K562 (cell line): Measurements from ENCODE around the gene GPD1L. TPM values are rescaled to one million over a fixed set of nuclear protein-coding genes. Genes with fewer than 3 reads are reported as not detected.

ENCODE experiments used
- ATAC-seq: fragments of 200-7000 bp; cut with Tn5 transposase; 3 replicates; pipeline ENCODE4 v1.9.1; 2020; ENCODE audit warnings: moderate library complexity
- BruUV-seq: library from RNA; stranded (reverse); fragments of 400-500 nt; replicated peaks from 2 replicates; lab custom pipeline; 2021; lab: Mats Ljungman, UMichigan
- CTCF ChIA-PET: fragments of 300-600 bp; formaldehyde crosslinking; extraction: SDS; loops from one replicate; lab custom pipeline; 2021; ENCODE audit warnings: low intra/inter-chr PET ratio; lab: Yijun Ruan, JAX
- POLR2A ChIA-PET: fragments of 300-600, 350-650 bp; sonication (Branson Sonifier 250); formaldehyde crosslinking; extraction: SDS; loops from one replicate; lab custom pipeline; 2021; ENCODE audit warnings: antibody characterized with exemption, inconsistent platforms; lab: Yijun Ruan, JAX
- DNase-seq, 4 experiments: peaks; one replicate each; pipeline versions ENCODE4 v3.0.0 to v3.0.0-alpha.2; 2011 to 2018; ENCODE audit warnings: low spot score in 3 of 4, mixed read lengths in 3 of 4; ENCODE audit errors: extremely low read depth in 1 of 4
- FAIRE-seq: peaks from 2 replicates; lab custom pipeline; 2011; peaks lifted over from hg19 to GRCh38; lab: Jason Lieb, UNC
- H2AFZ ChIP-seq: 2 replicates; pipeline ENCODE4 v1.6.0; 2011; ENCODE audit warnings: low read depth, low read length, control low read depth, inconsistent platforms
- H3K27ac ChIP-seq: fragments of 200-600 bp; 3 replicates; pipeline ENCODE4 v1.8.0; 2011; ENCODE audit warnings: low read depth, mild to moderate bottlenecking, control low read depth, inconsistent platforms, low read length, moderate library complexity, mixed read lengths; ENCODE audit errors: extremely low read depth
- H3K27me3 ChIP-seq, 2 experiments: fragments of 300-600 bp in 1 of 2; 2 replicates in 1 of 2; 3 replicates in 1 of 2; pipeline versions ENCODE4 v1.6.0 to v1.8.0; 2011; ENCODE audit warnings: inconsistent platforms in 2 of 2, low read length in 2 of 2, mild to moderate bottlenecking in 1 of 2, mixed read lengths in 1 of 2, moderate library complexity in 1 of 2; ENCODE audit not compliant: control insufficient read depth in 2 of 2, insufficient read depth in 2 of 2
- H3K36me3 ChIP-seq: fragments of 300-600 bp; 3 replicates; pipeline ENCODE4 v1.8.0; 2011; ENCODE audit warnings: mild to moderate bottlenecking, low read length, inconsistent platforms; ENCODE audit not compliant: control insufficient read depth, insufficient read depth
- H3K4me1 ChIP-seq, 2 experiments: fragments of 200-600 bp in 1 of 2; replicated peaks in 1 of 2; 2 replicates in 1 of 2; 3 replicates in 1 of 2; pipeline versions ENCODE4 v1.5.1 to v1.8.0; 2011; ENCODE audit warnings: inconsistent platforms in 2 of 2, low read length in 2 of 2, mild to moderate bottlenecking in 1 of 2, mixed read lengths in 1 of 2, moderate library complexity in 1 of 2; ENCODE audit not compliant: control insufficient read depth in 2 of 2, insufficient read depth in 2 of 2
- H3K4me2 ChIP-seq: 2 replicates; pipeline ENCODE4 v1.6.1; 2011; ENCODE audit warnings: low read length, control low read depth, inconsistent platforms, mixed read lengths; ENCODE audit not compliant: insufficient read depth
- H3K4me3 ChIP-seq: fragments of 200-600 bp; sonication (generic), shearing (Covaris generic); 2 replicates; pipeline ENCODE4 v1.5.1; 2016; ENCODE audit warnings: control low read depth, inconsistent platforms
- H3K79me2 ChIP-seq: fragments of 200-600 bp; 3 replicates; pipeline ENCODE4 v1.8.0; 2011; ENCODE audit warnings: low read length, inconsistent platforms; ENCODE audit not compliant: control insufficient read depth, insufficient read depth
- H3K9ac ChIP-seq, 2 experiments: 2 replicates each; pipeline versions ENCODE4 v1.6.0 to v1.6.1; 2011; ENCODE audit warnings: low read depth in 2 of 2, low read length in 2 of 2, control low read depth in 1 of 2, inconsistent platforms in 1 of 2, mild to moderate bottlenecking in 1 of 2, mixed read lengths in 1 of 2; ENCODE audit not compliant: insufficient read depth in 1 of 2
- H3K9me1 ChIP-seq: one replicate; pipeline ENCODE4 v1.6.0; 2011; ENCODE audit warnings: inconsistent platforms, mild to moderate bottlenecking, low read length, moderate library complexity; ENCODE audit not compliant: control insufficient read depth, insufficient read depth
- H3K9me3 ChIP-seq: replicated peaks from 2 replicates; pipeline ENCODE4 v1.5.1; 2011; ENCODE audit warnings: low read depth, low read length, inconsistent platforms; ENCODE audit not compliant: control insufficient read depth, insufficient read depth
- H4K20me1 ChIP-seq: replicated peaks from 2 replicates; pipeline ENCODE4 v1.6.1; 2011; ENCODE audit warnings: low read length, inconsistent platforms, mixed read lengths; ENCODE audit not compliant: control insufficient read depth, insufficient read depth
- ARNT ChIP-seq, 2 experiments: fragments of 450-650 bp; IDR thresholded peaks; 2 replicates each; pipeline ENCODE4 v1.6.1; 2016; ENCODE audit warnings: mild to moderate bottlenecking in 1 of 2
- CHD2 ChIP-seq: IDR thresholded peaks from 2 replicates; pipeline ENCODE4 v1.6.1; 2011; ENCODE audit warnings: low read depth, low read length
- DIDO1 ChIP-seq: fragments of 450-650 bp; IDR thresholded peaks from 2 replicates; pipeline ENCODE4 v1.6.1; 2016; ENCODE audit warnings: low read depth, missing biosample characterization, missing genetic modification characterization
- FOXJ3 ChIP-seq: sonication (generic); formaldehyde crosslinking; IDR thresholded peaks from 2 replicates; pipeline ENCODE4 v1.4.0; 2020; ENCODE audit warnings: mild to moderate bottlenecking, missing genetic modification reagents
- IRF2 ChIP-seq: sonication (generic); formaldehyde crosslinking; IDR thresholded peaks from 2 replicates; pipeline ENCODE4 v1.8.1; 2022; ENCODE audit warnings: mild to moderate bottlenecking, missing genetic modification reagents
- NFIC ChIP-seq: fragments of 450-650 bp; IDR thresholded peaks from 2 replicates; pipeline ENCODE4 v1.6.1; 2017; ENCODE audit warnings: mild to moderate bottlenecking, inconsistent platforms
- PML ChIP-seq: IDR thresholded peaks from 2 replicates; pipeline ENCODE4 v1.6.1; 2012; ENCODE audit warnings: low read length, inconsistent platforms
- POLR2AphosphoS5 ChIP-seq: IDR thresholded peaks from 2 replicates; pipeline ENCODE4 v1.6.1; 2011; ENCODE audit warnings: mild to moderate bottlenecking, low read depth, low read length, moderate library complexity; ENCODE audit not compliant: control insufficient read depth, insufficient read depth
- POLR3G ChIP-seq: IDR thresholded peaks from 2 replicates; pipeline ENCODE4 v1.6.1; 2011; ENCODE audit not compliant: insufficient read length, insufficient replicate concordance; ENCODE audit errors: extremely low read depth
- SNRNP70 ChIP-seq: fragments of 200-400 bp; formaldehyde crosslinking; optimal IDR thresholded peaks from 2 replicates; pipeline ENCODE3; 2017; ENCODE audit warnings: low read depth, low read length
- STAT5A ChIP-seq: IDR thresholded peaks from 2 replicates; pipeline ENCODE4 v1.6.1; 2012; ENCODE audit warnings: low read length, inconsistent platforms, borderline replicate concordance
- ZKSCAN8 ChIP-seq: fragments of 200-800 bp; sonication (Bioruptor generic); IDR thresholded peaks from 2 replicates; pipeline ENCODE4 v1.6.1; 2016; ENCODE audit warnings: missing genetic modification characterization, missing compliant biosample characterization
- ZNF274 ChIP-seq: IDR thresholded peaks from 2 replicates; pipeline ENCODE4 v1.6.1; 2011; ENCODE audit warnings: low read depth, mild to moderate bottlenecking, low read length, moderate library complexity, borderline replicate concordance
- ZNF324 ChIP-seq: fragments of 250-450 bp; sonication (Bioruptor Pico); IDR thresholded peaks from 2 replicates; pipeline ENCODE4 v1.4.0; 2020; ENCODE audit warnings: mild to moderate bottlenecking
- ZNF41 ChIP-seq: fragments of 250-450 bp; sonication (Bioruptor Pico); conservative IDR thresholded peaks from 2 replicates; pipeline ENCODE4 v1.4.0; 2020; ENCODE audit warnings: mild to moderate bottlenecking
- WGBS: fragments of 100-300 bp; shearing (Covaris generic); methylation state at CpG from one replicate; pipeline ENCODE4 v1.1.6; 2016; ENCODE audit warnings: low coverage, mixed read lengths; ENCODE audit not compliant: insufficient coverage; ENCODE audit errors: missing lambda C conversion rate; 5-methylcytosine and 5-hydroxymethylcytosine counted together
- in situ Hi-C: fragments of 300-500 bp; cut with MboI; formaldehyde crosslinking; loops from 4 replicates; pipeline ENCODE4 v1.15.0; 2018; ENCODE audit warnings: inconsistent platforms, mixed read lengths
- intact Hi-C: fragments of 100-400 bp; cut with micrococcal nuclease; formaldehyde crosslinking; loops from 2 replicates; pipeline ENCODE4 v1.14.2; 2022
- polyA plus RNA-seq, 8 experiments: library from polyadenylated mRNA; depleted of rRNA in 4 of 8; stranded (reverse) in 5 of 8; unstranded in 3 of 8; fragments of >200 nt; fragmentation: Nextera tagmentation in 2 of 8; fragmentation: Illumina TruSeq in 1 of 8; extraction: Ambion mirVana in 2 of 8; extraction: Trizol in 1 of 8; gene quantifications; 2 replicates each; pipeline versions ENCODE4 v1.2.1 to v1.2.3, GENCODE V29; 2011 to 2014; ENCODE audit warnings: inconsistent platforms in 1 of 8, missing spikeins in 1 of 8
- total RNA-seq, 7 experiments: library from RNA; depleted of rRNA in 6 of 7; stranded (reverse); fragments of >200 nt in 6 of 7; fragmentation: Illumina TruSeq in 2 of 7; extraction: Trizol in 2 of 7; gene quantifications; 2 replicates each; pipeline versions ENCODE4 v1.2.1 to v1.2.3, GENCODE V29; 2011 to 2021; ENCODE audit warnings: low replicate concordance in 1 of 7
- TF ChIP-seq, protein P1 (sequence below): fragments of 450-650 bp; formaldehyde crosslinking; IDR thresholded peaks from 2 replicates; pipeline ENCODE4 v1.4.0; 2020; ENCODE audit warnings: mild to moderate bottlenecking, moderate library complexity
- TF ChIP-seq, protein P2 (sequence below): sonication (generic); formaldehyde crosslinking; IDR thresholded peaks from 2 replicates; pipeline ENCODE4 v1.4.0; 2020; ENCODE audit warnings: mild to moderate bottlenecking, missing genetic modification reagents
- TF ChIP-seq, protein P3 (sequence below): sonication (generic); formaldehyde crosslinking; IDR thresholded peaks from 2 replicates; pipeline ENCODE4 v1.8.1; 2023; ENCODE audit warnings: mild to moderate bottlenecking, missing genetic modification reagents

Gene GPD1L
- total and polyA plus RNA-seq, 9 of the 15 experiments (the other 6 are each of a cell fraction or from before 2014, with no cell fraction given) = 1.6 to 17.3 (median 12.3) TPM

DNA sequence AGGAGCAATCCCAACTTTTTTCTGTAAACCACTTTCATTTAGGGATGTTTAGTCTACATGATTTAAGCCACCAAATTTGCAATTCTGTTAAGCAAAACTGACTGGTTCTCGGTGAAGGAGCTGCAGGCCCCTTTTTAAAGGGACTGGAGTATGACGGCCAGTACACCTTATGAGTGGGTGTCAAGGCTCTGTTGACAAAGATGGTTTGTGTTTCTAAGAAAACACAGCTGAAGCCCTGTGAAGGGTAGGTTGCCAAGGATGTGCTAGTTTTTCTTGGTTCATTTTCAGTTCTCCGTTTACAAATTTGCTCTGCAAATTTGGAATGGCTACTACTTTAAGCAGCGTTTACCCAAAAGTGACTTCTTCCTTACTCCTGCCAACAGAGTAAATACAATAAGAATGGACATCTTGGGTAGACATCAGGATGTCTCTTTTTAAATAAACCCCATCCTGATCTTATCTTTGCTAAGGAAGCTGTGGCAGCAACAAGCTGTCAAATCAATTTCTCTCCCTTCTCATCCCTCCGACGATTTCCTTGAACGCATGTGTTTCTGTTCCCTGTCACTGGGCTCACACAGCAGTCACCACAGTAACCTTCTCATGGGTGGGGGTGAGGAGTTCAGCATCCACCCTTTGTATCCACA lies 73.8 kb downstream of the GPD1L start:
- H3K79me2 ChIP-seq = no peaks in the 10 kb centered on the region
- no peak overlapping the region for H3K27ac ChIP-seq
- no peak for FAIRE-seq
- H3K4me1 ChIP-seq = no peaks in the 10 kb centered on the region; a peak in 1 of 5 replicates
- no peaks in the 10 kb centered on the region for H3K9me1 ChIP-seq
- H3K36me3 ChIP-seq = no peaks in the 10 kb centered on the region
- WGBS = under 1% methylated on average over 7 of the region's 7 CpGs
- no peak for DNase-seq
- peaks cover 12% of the 10 kb centered on the region in 2 experiments for H3K27me3 ChIP-seq
- BruUV-seq = no TSS peak
- intact Hi-C loops = no loop called here
- in situ Hi-C loops = no loop called here
- ChIA-PET POLR2A (interaction anchor here (0.7 kb wide), 1 partner anchor 63 kb away, joined by 4 read pairs; no protein-coding TSS in a partner anchor), CTCF (no interaction called here)
- ATAC-seq = no peak
- no peaks in the 10 kb centered on the region for H3K9me3 ChIP-seq
- H3K4me3 ChIP-seq = no peak overlapping the region
- H4K20me1 ChIP-seq = no peaks in the 10 kb centered on the region
- no peak overlapping the region for H3K9ac ChIP-seq
- no peak overlapping the region for H3K4me2 ChIP-seq
- TF ChIP-seq, protein P1, sequence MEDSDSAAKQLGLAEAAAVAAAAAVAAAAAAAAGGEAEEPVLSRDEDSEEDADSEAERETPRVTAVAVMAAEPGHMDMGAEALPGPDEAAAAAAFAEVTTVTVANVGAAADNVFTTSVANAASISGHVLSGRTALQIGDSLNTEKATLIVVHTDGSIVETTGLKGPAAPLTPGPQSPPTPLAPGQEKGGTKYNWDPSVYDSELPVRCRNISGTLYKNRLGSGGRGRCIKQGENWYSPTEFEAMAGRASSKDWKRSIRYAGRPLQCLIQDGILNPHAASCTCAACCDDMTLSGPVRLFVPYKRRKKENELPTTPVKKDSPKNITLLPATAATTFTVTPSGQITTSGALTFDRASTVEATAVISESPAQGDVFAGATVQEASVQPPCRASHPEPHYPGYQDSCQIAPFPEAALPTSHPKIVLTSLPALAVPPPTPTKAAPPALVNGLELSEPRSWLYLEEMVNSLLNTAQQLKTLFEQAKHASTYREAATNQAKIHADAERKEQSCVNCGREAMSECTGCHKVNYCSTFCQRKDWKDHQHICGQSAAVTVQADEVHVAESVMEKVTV (CRISPR knock-in tag) = no peak
- TF ChIP-seq STAT5A = no peak
- no peak for TF ChIP-seq IRF2 (CRISPR knock-in tag)
- no peak for TF ChIP-seq NFIC
- no peak for TF ChIP-seq FOXJ3
- TF ChIP-seq ZNF274 = no peak
- TF ChIP-seq DIDO1 (tag) = no peak
- TF ChIP-seq, protein P2, sequence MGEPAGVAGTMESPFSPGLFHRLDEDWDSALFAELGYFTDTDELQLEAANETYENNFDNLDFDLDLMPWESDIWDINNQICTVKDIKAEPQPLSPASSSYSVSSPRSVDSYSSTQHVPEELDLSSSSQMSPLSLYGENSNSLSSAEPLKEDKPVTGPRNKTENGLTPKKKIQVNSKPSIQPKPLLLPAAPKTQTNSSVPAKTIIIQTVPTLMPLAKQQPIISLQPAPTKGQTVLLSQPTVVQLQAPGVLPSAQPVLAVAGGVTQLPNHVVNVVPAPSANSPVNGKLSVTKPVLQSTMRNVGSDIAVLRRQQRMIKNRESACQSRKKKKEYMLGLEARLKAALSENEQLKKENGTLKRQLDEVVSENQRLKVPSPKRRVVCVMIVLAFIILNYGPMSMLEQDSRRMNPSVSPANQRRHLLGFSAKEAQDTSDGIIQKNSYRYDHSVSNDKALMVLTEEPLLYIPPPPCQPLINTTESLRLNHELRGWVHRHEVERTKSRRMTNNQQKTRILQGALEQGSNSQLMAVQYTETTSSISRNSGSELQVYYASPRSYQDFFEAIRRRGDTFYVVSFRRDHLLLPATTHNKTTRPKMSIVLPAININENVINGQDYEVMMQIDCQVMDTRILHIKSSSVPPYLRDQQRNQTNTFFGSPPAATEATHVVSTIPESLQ (CRISPR knock-in tag) = no peak
- no peak for TF ChIP-seq ZNF324 (CRISPR knock-in tag)
- TF ChIP-seq, protein P3, sequence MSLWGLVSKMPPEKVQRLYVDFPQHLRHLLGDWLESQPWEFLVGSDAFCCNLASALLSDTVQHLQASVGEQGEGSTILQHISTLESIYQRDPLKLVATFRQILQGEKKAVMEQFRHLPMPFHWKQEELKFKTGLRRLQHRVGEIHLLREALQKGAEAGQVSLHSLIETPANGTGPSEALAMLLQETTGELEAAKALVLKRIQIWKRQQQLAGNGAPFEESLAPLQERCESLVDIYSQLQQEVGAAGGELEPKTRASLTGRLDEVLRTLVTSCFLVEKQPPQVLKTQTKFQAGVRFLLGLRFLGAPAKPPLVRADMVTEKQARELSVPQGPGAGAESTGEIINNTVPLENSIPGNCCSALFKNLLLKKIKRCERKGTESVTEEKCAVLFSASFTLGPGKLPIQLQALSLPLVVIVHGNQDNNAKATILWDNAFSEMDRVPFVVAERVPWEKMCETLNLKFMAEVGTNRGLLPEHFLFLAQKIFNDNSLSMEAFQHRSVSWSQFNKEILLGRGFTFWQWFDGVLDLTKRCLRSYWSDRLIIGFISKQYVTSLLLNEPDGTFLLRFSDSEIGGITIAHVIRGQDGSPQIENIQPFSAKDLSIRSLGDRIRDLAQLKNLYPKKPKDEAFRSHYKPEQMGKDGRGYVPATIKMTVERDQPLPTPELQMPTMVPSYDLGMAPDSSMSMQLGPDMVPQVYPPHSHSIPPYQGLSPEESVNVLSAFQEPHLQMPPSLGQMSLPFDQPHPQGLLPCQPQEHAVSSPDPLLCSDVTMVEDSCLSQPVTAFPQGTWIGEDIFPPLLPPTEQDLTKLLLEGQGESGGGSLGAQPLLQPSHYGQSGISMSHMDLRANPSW (CRISPR knock-in tag) = no peak
- no peak for TF ChIP-seq POLR2AphosphoS5
- TF ChIP-seq PML = no peak
- TF ChIP-seq SNRNP70 = no peak
- TF ChIP-seq ZKSCAN8 (CRISPR knock-in tag) = no peak
- no peak for TF ChIP-seq ZNF41 (CRISPR knock-in tag)
- no peak for TF ChIP-seq CHD2
- TF ChIP-seq ARNT (IDR thresholded peaks at IDR 0.05) = no peak
- no peak for TF ChIP-seq POLR3G
- no peak overlapping the region for H2AFZ ChIP-seq
